BJ (cell line): ENCODE results near the gene PMF1. TPM values are rescaled to one million over a fixed set of nuclear protein-coding genes. Genes with fewer than 3 reads are reported as not detected.

ENCODE experiments used
- CTCF ChIA-PET: fragments of 350-600 bp; formaldehyde crosslinking; extraction: SDS; loops from one replicate; lab custom pipeline; 2021; ENCODE audit warnings: antibody characterized with exemption, inconsistent platforms; lab: Yijun Ruan, JAX
- POLR2A ChIA-PET: fragments of 300-600 bp; sonication (Branson Sonifier 250); formaldehyde crosslinking; extraction: SDS; loops from one replicate; lab custom pipeline; 2021; ENCODE audit warnings: antibody characterized with exemption; lab: Charles Lee
- DNase-seq: peaks from one replicate; pipeline ENCODE4 v3.0.0-alpha.2; 2011; ENCODE audit warnings: low read depth
- H3K27me3 ChIP-seq: 2 replicates; pipeline ENCODE4 v1.6.0; 2011; ENCODE audit warnings: low read length; ENCODE audit not compliant: control insufficient read depth, insufficient read depth
- H3K36me3 ChIP-seq: 2 replicates; pipeline ENCODE4 v1.5.1; 2011; ENCODE audit warnings: low read length; ENCODE audit not compliant: control insufficient read depth, insufficient read depth
- H3K4me3 ChIP-seq: 2 replicates; pipeline ENCODE4 v1.5.1; 2011; ENCODE audit warnings: low read depth, mild to moderate bottlenecking, control low read depth, low read length
- CTCF ChIP-seq: IDR thresholded peaks from 2 replicates; pipeline ENCODE4 v1.5.1; 2011; ENCODE audit warnings: low read depth, mild to moderate bottlenecking, control low read depth, inconsistent platforms, low read length, moderate library complexity; ENCODE audit not compliant: insufficient read depth
- polyA plus RNA-seq: library from polyadenylated mRNA; depleted of rRNA; stranded (reverse); fragments of >200 nt; gene quantifications from 2 replicates; pipeline ENCODE4 v1.2.3, GENCODE V29; 2011

Gene PMF1
- polyA plus RNA-seq, 1 experiment: 73.1 TPM

DNA sequence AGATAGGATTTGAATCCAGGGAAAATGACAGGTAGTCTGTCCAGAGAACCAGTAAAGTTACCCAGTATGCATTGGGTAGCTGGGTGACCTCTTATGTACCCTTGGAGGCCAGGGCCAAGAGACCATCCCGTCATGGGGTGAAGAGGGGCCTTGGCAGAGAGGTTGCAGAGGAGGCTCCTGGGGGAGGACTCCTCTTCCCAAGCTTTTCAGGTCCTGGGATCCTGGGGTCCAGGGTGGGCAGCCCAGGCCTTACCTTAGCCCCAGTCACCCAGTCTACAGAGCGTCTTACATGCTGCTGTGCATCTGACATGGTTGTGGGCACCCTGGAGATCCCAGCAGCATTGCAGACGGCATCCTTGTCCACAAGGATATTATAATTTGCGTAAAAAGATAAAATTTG, 14.0 kb downstream of the PMF1 start:
- ChIA-PET POLR2A (no interaction called here), CTCF (interaction anchor here (0.6 to 7.2 kb wide), 8 partner anchors 13 to 143 kb away, joined by 3 to 154 read pairs (median 29); partner anchors contain the start of genes MEX3A and PMF1)
- H3K27me3 ChIP-seq: no peaks in the 10 kb centered on the region
- peaks cover 4% of the 10 kb centered on the region; the same call in 1 of the 2 replicates for H3K36me3 ChIP-seq
- H3K4me3 ChIP-seq: no peak overlapping the region
- TF ChIP-seq CTCF: no peak
- DNase-seq: no peak

DNA sequence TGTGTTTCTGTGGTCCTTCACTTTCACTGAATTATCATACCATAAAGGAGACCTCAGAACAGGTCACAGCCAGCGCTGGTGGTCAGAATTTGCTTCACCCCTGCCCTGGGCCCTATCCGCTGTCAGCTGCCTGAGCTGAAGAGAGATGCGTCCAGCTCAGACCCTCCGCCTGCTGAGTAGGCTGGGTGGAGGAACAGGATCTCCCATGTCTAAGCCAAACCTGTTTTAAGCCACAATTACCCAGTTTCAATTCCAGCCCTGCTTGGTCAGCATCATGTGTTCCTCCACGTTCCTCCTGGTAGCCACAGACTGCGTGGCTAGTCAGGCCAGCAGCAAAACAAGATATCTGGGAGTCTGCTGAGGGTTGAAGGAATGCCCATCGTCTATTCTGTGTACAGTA, 15.7 kb downstream of the PMF1 start:
- ChIA-PET POLR2A (no interaction called here), CTCF (interaction anchor here (0.7 to 7.2 kb wide), 3 partner anchors 83 to 138 kb away, joined by 3 to 112 read pairs (median 11); no protein-coding TSS in a partner anchor)
- no peak overlapping the region for H3K4me3 ChIP-seq
- no peaks in the 10 kb centered on the region for H3K27me3 ChIP-seq
- no peak for DNase-seq
- H3K36me3 ChIP-seq: peaks cover 2% of the 10 kb centered on the region; the same call in 1 of the 2 replicates
- no peak for TF ChIP-seq CTCF

- no peak overlapping the region for H3K4me3 ChIP-seq
- no peaks in the 10 kb centered on the region for H3K27me3 ChIP-seq
- ChIA-PET POLR2A (no interaction called here), CTCF (interaction anchor here (0.7 to 3.1 kb wide), 5 partner anchors 17 to 139 kb away, joined by 3 to 11 read pairs (median 3); partner anchors contain the start of gene PMF1)
- H3K36me3 ChIP-seq: peaks cover 1% of the 10 kb centered on the region; the same call in 1 of the 2 replicates
- no peak for TF ChIP-seq CTCF
- DNase-seq: no peak
Measured at GRCh38 chr1:156229809-156230472, 17.1 kb downstream of the PMF1 start.

DNA sequence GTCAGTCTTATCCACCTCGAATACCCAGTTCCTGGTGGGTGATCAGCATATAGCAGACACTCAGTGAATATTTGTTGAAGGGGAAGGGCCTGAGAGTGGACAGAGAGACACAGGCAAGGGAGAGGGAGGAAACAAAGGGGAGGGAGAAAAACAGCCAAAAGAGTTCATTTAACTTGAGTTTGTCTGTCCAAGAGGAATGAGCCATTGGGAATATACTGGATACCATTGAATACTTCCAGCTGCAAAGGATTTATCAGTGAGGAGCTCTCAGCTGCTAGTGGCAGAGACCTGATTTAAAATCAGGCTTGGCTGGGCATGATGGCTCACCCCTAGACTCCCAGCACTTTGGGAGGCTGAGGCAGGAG, 17.6 kb downstream of the PMF1 start:
- DNase-seq: no peak
- H3K27me3 ChIP-seq: no peaks in the 10 kb centered on the region
- ChIA-PET POLR2A (no interaction called here), CTCF (interaction anchor here (1.0 to 3.1 kb wide), 5 partner anchors 17 to 140 kb away, joined by 3 to 11 read pairs (median 3); partner anchors contain the start of gene PMF1)
- H3K36me3 ChIP-seq: peaks cover 1% of the 10 kb centered on the region; the same call in 1 of the 2 replicates
- no peak overlapping the region for H3K4me3 ChIP-seq
- no peak for TF ChIP-seq CTCF

DNA sequence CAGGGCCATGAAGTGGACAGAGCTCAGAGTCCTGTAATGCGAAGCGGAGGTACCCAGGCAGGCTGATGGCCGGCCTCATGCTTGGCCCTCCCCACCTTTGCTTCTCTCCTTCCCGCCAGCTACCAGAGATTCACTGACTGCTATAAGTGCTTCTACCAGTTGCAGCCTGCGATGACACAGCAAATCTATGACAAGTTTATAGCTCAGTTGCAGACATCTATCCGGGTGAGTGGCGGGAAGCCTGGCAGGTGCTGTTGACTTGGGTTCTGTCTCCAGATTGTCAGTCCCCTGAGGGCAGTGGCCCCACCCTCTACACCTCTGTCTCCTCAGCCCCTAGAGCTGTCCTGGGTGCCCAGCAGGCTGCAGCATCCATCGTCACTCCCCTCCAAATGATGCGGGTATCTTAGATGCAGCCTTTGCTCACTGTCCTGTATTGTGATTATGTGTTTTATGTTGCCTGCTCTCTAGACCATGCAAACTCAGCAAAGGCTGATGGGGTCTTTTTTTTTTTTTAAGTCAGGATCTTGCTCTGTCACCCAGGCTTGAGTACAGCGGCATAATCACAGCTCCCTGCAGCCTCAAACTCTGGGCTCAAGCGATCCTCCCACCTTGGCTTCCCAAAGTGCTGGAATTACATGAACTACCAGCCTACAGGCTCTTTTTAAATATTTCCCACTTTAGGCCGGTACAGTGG, 19.5 kb downstream of the PMF1 start:
- CTCF ChIA-PET: interaction anchor here (0.8 to 1.2 kb wide), 5 partner anchors 10 to 141 kb away, joined by 3 read pairs; no protein-coding TSS in a partner anchor
- Histone ChIP-seq H3K4me3 (no peak overlapping the region), H3K36me3 (peaks cover 11% of the 10 kb centered on the region), H3K27me3 (no peaks in the 10 kb centered on the region)
- DNase-seq: no peak
- no peak for TF ChIP-seq CTCF
- POLR2A ChIA-PET: interaction anchor here (0.6 kb wide), 1 partner anchor 17 kb away, joined by 15 read pairs; no protein-coding TSS in a partner anchor
